Measurements from ENCODE around the gene FCMR.
A peak's percentile ranks its signal among the peaks of the same experiment; 100 is the strongest.

The FCMR gene

GRCh38 chr1:206907304-206907991 is 14.3 kb downstream of the FCMR start:
- Histone ChIP-seq H3K4me3 (ENCODE audit: low read depth, low read length) (no peak overlapping the region), H2AFZ (ENCODE audit: low read length, unreplicated experiment) (no peak overlapping the region), H3K36me3 (ENCODE audit: insufficient read depth, low read length) (no peaks in the 10 kb centered on the region), H3K79me2 (ENCODE audit: control insufficient read depth, insufficient read depth, low read length, unreplicated experiment) (no peaks in the 10 kb centered on the region), H3K4me1 (ENCODE audit: control insufficient read depth, insufficient read depth, low read length, unreplicated experiment) (peaks cover 28% of the 10 kb centered on the region), H3K27me3 (ENCODE audit: insufficient read depth, low read length) (peaks cover 19% of the 10 kb centered on the region), H3K27ac (ENCODE audit: low read depth, low read length) (no peak overlapping the region)

GRCh38 chr1:206905295-206906164 is 16.2 kb downstream of the FCMR start:
- no peak overlapping the region; the same call in 1 of the 2 replicates for H3K4me3 ChIP-seq (ENCODE audit: low read depth, low read length)
- H3K27me3 ChIP-seq (ENCODE audit: insufficient read depth, low read length) = peaks cover 19% of the 10 kb centered on the region
- H3K36me3 ChIP-seq (ENCODE audit: insufficient read depth, low read length) = no peaks in the 10 kb centered on the region
- H2AFZ ChIP-seq (ENCODE audit: low read length, unreplicated experiment) = peak overlapping the region; percentile 62
- H3K27ac ChIP-seq (ENCODE audit: low read depth, low read length) = peak overlapping the region; percentile 75
- peaks cover 28% of the 10 kb centered on the region for H3K4me1 ChIP-seq (ENCODE audit: control insufficient read depth, insufficient read depth, low read length, unreplicated experiment)
- H3K79me2 ChIP-seq (ENCODE audit: control insufficient read depth, insufficient read depth, low read length, unreplicated experiment) = no peaks in the 10 kb centered on the region

GRCh38 chr1:206904423-206905142 is 17.2 kb downstream of the FCMR start:
- H3K4me1 ChIP-seq (ENCODE audit: control insufficient read depth, insufficient read depth, low read length, unreplicated experiment) = peaks cover 34% of the 10 kb centered on the region
- H3K27me3 ChIP-seq (ENCODE audit: insufficient read depth, low read length) = peaks cover 9% of the 10 kb centered on the region
- peak overlapping the region; percentile 75; the same call in 1 of the 2 replicates for H3K27ac ChIP-seq (ENCODE audit: low read depth, low read length)

GRCh38 chr1:206903687-206904086 is 18.1 kb downstream of the FCMR start:
- Histone ChIP-seq H2AFZ (ENCODE audit: low read length, unreplicated experiment) (no peak overlapping the region), H3K36me3 (ENCODE audit: insufficient read depth, low read length) (no peaks in the 10 kb centered on the region), H3K27ac (ENCODE audit: low read depth, low read length) (no peak overlapping the region), H3K79me2 (ENCODE audit: control insufficient read depth, insufficient read depth, low read length, unreplicated experiment) (no peaks in the 10 kb centered on the region), H3K4me1 (ENCODE audit: control insufficient read depth, insufficient read depth, low read length, unreplicated experiment) (peaks cover 41% of the 10 kb centered on the region), H3K27me3 (ENCODE audit: insufficient read depth, low read length) (peaks cover 1% of the 10 kb centered on the region), H3K4me3 (ENCODE audit: low read depth, low read length) (no peak overlapping the region)

More at GRCh38 chr1:206904423-206905142, 17.2 kb downstream of the FCMR start:
- peak overlapping the region; percentile 1; the same call in 1 of the 2 replicates for H3K4me3 ChIP-seq (ENCODE audit: low read depth, low read length)
- H2AFZ ChIP-seq (ENCODE audit: low read length, unreplicated experiment) = no peak overlapping the region
- H3K36me3 ChIP-seq (ENCODE audit: insufficient read depth, low read length) = no peaks in the 10 kb centered on the region
- H3K79me2 ChIP-seq (ENCODE audit: control insufficient read depth, insufficient read depth, low read length, unreplicated experiment) = no peaks in the 10 kb centered on the region

- Histone ChIP-seq H3K36me3 (ENCODE audit: insufficient read depth, low read length) (no peaks in the 10 kb centered on the region), H2AFZ (ENCODE audit: low read length, unreplicated experiment) (no peak overlapping the region), H3K4me1 (ENCODE audit: control insufficient read depth, insufficient read depth, low read length, unreplicated experiment) (peaks cover 50% of the 10 kb centered on the region), H3K4me3 (ENCODE audit: low read depth, low read length) (no peak overlapping the region), H3K27ac (ENCODE audit: low read depth, low read length) (no peak overlapping the region), H3K79me2 (ENCODE audit: control insufficient read depth, insufficient read depth, low read length, unreplicated experiment) (no peaks in the 10 kb centered on the region), H3K27me3 (ENCODE audit: insufficient read depth, low read length) (no peaks in the 10 kb centered on the region)
These were observed 19.0 kb downstream of the FCMR start for GRCh38 chr1:206902702-206903101.

GRCh38 chr1:206901944-206902343 is 19.8 kb downstream of the FCMR start:
- H3K27ac ChIP-seq (ENCODE audit: low read depth, low read length) = no peak overlapping the region
- peaks cover 57% of the 10 kb centered on the region for H3K4me1 ChIP-seq (ENCODE audit: control insufficient read depth, insufficient read depth, low read length, unreplicated experiment)
- no peak overlapping the region for H3K4me3 ChIP-seq (ENCODE audit: low read depth, low read length)
- H3K27me3 ChIP-seq (ENCODE audit: insufficient read depth, low read length) = no peaks in the 10 kb centered on the region
- H3K36me3 ChIP-seq (ENCODE audit: insufficient read depth, low read length) = no peaks in the 10 kb centered on the region
- no peaks in the 10 kb centered on the region for H3K79me2 ChIP-seq (ENCODE audit: control insufficient read depth, insufficient read depth, low read length, unreplicated experiment)
- H2AFZ ChIP-seq (ENCODE audit: low read length, unreplicated experiment) = no peak overlapping the region

GRCh38 chr1:206900149-206900548 is 21.6 kb downstream of the FCMR start:
- Histone ChIP-seq H3K36me3 (ENCODE audit: insufficient read depth, low read length) (no peaks in the 10 kb centered on the region), H3K27ac (ENCODE audit: low read depth, low read length) (no peak overlapping the region), H3K4me3 (ENCODE audit: low read depth, low read length) (no peak overlapping the region), H3K27me3 (ENCODE audit: insufficient read depth, low read length) (no peaks in the 10 kb centered on the region), H2AFZ (ENCODE audit: low read length, unreplicated experiment) (no peak overlapping the region), H3K79me2 (ENCODE audit: control insufficient read depth, insufficient read depth, low read length, unreplicated experiment) (no peaks in the 10 kb centered on the region), H3K4me1 (ENCODE audit: control insufficient read depth, insufficient read depth, low read length, unreplicated experiment) (peaks cover 67% of the 10 kb centered on the region)

- H3K4me1 ChIP-seq (ENCODE audit: control insufficient read depth, insufficient read depth, low read length, unreplicated experiment) = peaks cover 63% of the 10 kb centered on the region
- H3K79me2 ChIP-seq (ENCODE audit: control insufficient read depth, insufficient read depth, low read length, unreplicated experiment) = no peaks in the 10 kb centered on the region
- no peak overlapping the region for H3K4me3 ChIP-seq (ENCODE audit: low read depth, low read length)
- no peak overlapping the region for H2AFZ ChIP-seq (ENCODE audit: low read length, unreplicated experiment)
- no peaks in the 10 kb centered on the region for H3K27me3 ChIP-seq (ENCODE audit: insufficient read depth, low read length)
- H3K27ac ChIP-seq (ENCODE audit: low read depth, low read length) = no peak overlapping the region
- no peaks in the 10 kb centered on the region for H3K36me3 ChIP-seq (ENCODE audit: insufficient read depth, low read length)
These were observed 22.0 kb downstream of the FCMR start for GRCh38 chr1:206899717-206900116.

GRCh38 chr1:206898915-206899431 is 22.8 kb downstream of the FCMR start:
- Histone ChIP-seq H3K27me3 (ENCODE audit: insufficient read depth, low read length) (no peaks in the 10 kb centered on the region), H3K79me2 (ENCODE audit: control insufficient read depth, insufficient read depth, low read length, unreplicated experiment) (no peaks in the 10 kb centered on the region), H3K27ac (ENCODE audit: low read depth, low read length) (peak overlapping the region; percentile 73), H3K36me3 (ENCODE audit: insufficient read depth, low read length) (no peaks in the 10 kb centered on the region), H3K4me1 (ENCODE audit: control insufficient read depth, insufficient read depth, low read length, unreplicated experiment) (peaks cover 56% of the 10 kb centered on the region), H2AFZ (ENCODE audit: low read length, unreplicated experiment) (no peak overlapping the region), H3K4me3 (ENCODE audit: low read depth, low read length) (no peak overlapping the region)
